Thyroid gland (tissue), 4 donors: ENCODE results near the gene PRLHR. TPM values are rescaled to one million over a fixed set of nuclear protein-coding genes. Genes with fewer than 3 reads are reported as not detected.

Source experiments
- DNase-seq, 2 donors: peaks; one replicate each; pipeline ENCODE4 v3.0.0-alpha.2; 2019
- H3K27ac ChIP-seq, 3 donors: fragments of 200-600 bp; sonication (generic); 1 replicate in 2 of 3; 2 replicates in 1 of 3; pipeline ENCODE4 v1.5.1; 2016 to 2019; ENCODE audit warnings: mild to moderate bottlenecking in 1 of 3, moderate library complexity in 1 of 3
- H3K27me3 ChIP-seq: fragments of 200-600 bp; sonication (generic); one replicate; pipeline ENCODE4 v1.5.1; 2019
- H3K36me3 ChIP-seq, 2 donors: fragments of 200-600 bp; sonication (generic); one replicate each; pipeline ENCODE4 v1.5.1; 2016 to 2019
- H3K4me1 ChIP-seq, 2 donors: fragments of 200-600 bp; sonication (generic); one replicate each; pipeline ENCODE4 v1.5.1; 2017 to 2019
- H3K4me3 ChIP-seq, 3 donors: fragments of 200-600 bp; sonication (generic); replicated peaks in 1 of 3; 1 replicate in 2 of 3; 2 replicates in 1 of 3; pipeline ENCODE4 v1.5.1; 2016; ENCODE audit warnings: mild to moderate bottlenecking in 1 of 3
- H3K9me3 ChIP-seq: fragments of 200-600 bp; sonication (generic); one replicate; pipeline ENCODE4 v1.5.1; 2017
- CTCF ChIP-seq, 6 experiments: fragments of 200-600 bp in 3 of 6; fragments of 450-650 bp in 3 of 6; sonication (generic) in 3 of 6; IDR thresholded peaks; one replicate each; pipeline ENCODE4 v1.5.1; 2016 to 2019; ENCODE audit warnings: antibody characterized with exemption in 6 of 6, mild to moderate bottlenecking in 2 of 6, inconsistent platforms in 1 of 6, moderate library complexity in 1 of 6
- POLR2A ChIP-seq, 2 donors: fragments of 450-650 bp; IDR thresholded peaks; one replicate each; pipeline ENCODE4 v1.6.1; 2017; ENCODE audit warnings: antibody characterized with exemption in 2 of 2, mild to moderate bottlenecking in 2 of 2, moderate library complexity in 1 of 2
- WGBS, 2 donors: methylation state at CpG; one replicate each; pipeline ENCODE4 v1.1.5; 2017; 5-methylcytosine and 5-hydroxymethylcytosine counted together
- intact Hi-C: fragments of 100-400 bp; cut with DNase I; formaldehyde crosslinking; loops from one replicate; pipeline ENCODE4 v1.15.1; 2023
- total RNA-seq, 4 donors: library from RNA; depleted of rRNA; stranded (reverse); fragments of >200 nt; gene quantifications; one replicate each; pipeline ENCODE4 v1.2.3, GENCODE V29; 2016

PRLHR gene
- total RNA-seq, 4 donors from 2014 or later: not detected

- H3K4me1 ChIP-seq: no peaks in the 10 kb centered on the region
- DNase-seq: peak; percentile 22 to 42
- WGBS, 2 donors: 18 to 20% methylated on average over 10 of the region's 10 CpGs
Measured at GRCh38 chr10:118568327-118568848, 27.1 kb downstream of the PRLHR start.

GRCh38 chr10:118567701-118568248 lies 27.7 kb downstream of the PRLHR start:
- Histone ChIP-seq H3K4me1 (no peaks in the 10 kb centered on the region), H3K4me3 (no peak overlapping the region), H3K9me3 (no peaks in the 10 kb centered on the region), H3K36me3 (no peaks in the 10 kb centered on the region), H3K27me3 (no peaks in the 10 kb centered on the region), H3K27ac (no peak overlapping the region)
- DNase-seq: no peak
- TF ChIP-seq CTCF (IDR thresholded peaks at IDR 0.05): no peak
- TF ChIP-seq POLR2A (IDR thresholded peaks at IDR 0.05): no peak
- intact Hi-C loops: loop anchor here (5.0 to 10.0 kb wide), 2 partner anchors 150 to 237 kb away; no protein-coding TSS in a partner anchor
- 76 to 80% methylated on average over 11 of the region's 11 CpGs for WGBS, 2 donors

More at GRCh38 chr10:118568327-118568848, 27.1 kb downstream of the PRLHR start:
- H3K4me3 ChIP-seq: no peak overlapping the region
- H3K9me3 ChIP-seq: no peaks in the 10 kb centered on the region
- H3K27ac ChIP-seq: no peak overlapping the region
- H3K27me3 ChIP-seq: no peaks in the 10 kb centered on the region
- TF ChIP-seq POLR2A (IDR thresholded peaks at IDR 0.05) (no peak), CTCF (IDR thresholded peaks at IDR 0.05) (peak; percentile 50 to 98 (median 76))
- intact Hi-C loops: loop anchor here (5.0 to 10.0 kb wide), 2 partner anchors 149 to 236 kb away; no protein-coding TSS in a partner anchor
- H3K36me3 ChIP-seq: no peaks in the 10 kb centered on the region

GRCh38 chr10:118566911-118567310 lies 28.5 kb downstream of the PRLHR start:
- DNase-seq: no peak
- H3K4me3 ChIP-seq: no peak overlapping the region
- H3K27ac ChIP-seq: no peak overlapping the region
- H3K36me3 ChIP-seq: no peaks in the 10 kb centered on the region
- no peak for TF ChIP-seq POLR2A (IDR thresholded peaks at IDR 0.05)
- TF ChIP-seq CTCF (IDR thresholded peaks at IDR 0.05): no peak
- no peaks in the 10 kb centered on the region for H3K9me3 ChIP-seq
- H3K4me1 ChIP-seq: no peaks in the 10 kb centered on the region
- 77 to 87% methylated on average over 8 of the region's 8 CpGs for WGBS, 2 donors
- no peaks in the 10 kb centered on the region for H3K27me3 ChIP-seq
- intact Hi-C loops: loop anchor here (5.0 to 10.0 kb wide), 2 partner anchors 150 to 238 kb away; no protein-coding TSS in a partner anchor

- no peak overlapping the region for H3K27ac ChIP-seq
- intact Hi-C loops: loop anchor here (5.0 to 10.0 kb wide), 2 partner anchors 152 to 239 kb away; no protein-coding TSS in a partner anchor
- H3K27me3 ChIP-seq: no peaks in the 10 kb centered on the region
- H3K4me1 ChIP-seq: no peaks in the 10 kb centered on the region
- TF ChIP-seq POLR2A (IDR thresholded peaks at IDR 0.05): no peak
- no peak for TF ChIP-seq CTCF (IDR thresholded peaks at IDR 0.05)
- H3K4me3 ChIP-seq: no peak overlapping the region
- WGBS, 2 donors: 82 to 88% methylated on average over 12 of the region's 12 CpGs
- DNase-seq: no peak
- no peaks in the 10 kb centered on the region for H3K9me3 ChIP-seq
- no peaks in the 10 kb centered on the region for H3K36me3 ChIP-seq
Measured at GRCh38 chr10:118565301-118566075, 30.0 kb downstream of the PRLHR start.
